Neural progenitor cell (in vitro differentiated cells): ENCODE measurements around the gene MCUB.

ENCODE experiments used
- EZH2 ChIP-seq: fragments of 200-600 bp; sonication (generic); IDR thresholded peaks from 2 replicates; pipeline ENCODE4 v1.6.1; 2017; ENCODE audit warnings: antibody characterized with exemption, mild to moderate bottlenecking, moderate library complexity
- TF ChIP-seq, protein P1 (sequence below): fragments of 200-600 bp; sonication (generic); IDR thresholded peaks from 2 replicates; pipeline ENCODE4 v1.5.1; 2017; ENCODE audit warnings: antibody characterized with exemption, mild to moderate bottlenecking

DNA sequence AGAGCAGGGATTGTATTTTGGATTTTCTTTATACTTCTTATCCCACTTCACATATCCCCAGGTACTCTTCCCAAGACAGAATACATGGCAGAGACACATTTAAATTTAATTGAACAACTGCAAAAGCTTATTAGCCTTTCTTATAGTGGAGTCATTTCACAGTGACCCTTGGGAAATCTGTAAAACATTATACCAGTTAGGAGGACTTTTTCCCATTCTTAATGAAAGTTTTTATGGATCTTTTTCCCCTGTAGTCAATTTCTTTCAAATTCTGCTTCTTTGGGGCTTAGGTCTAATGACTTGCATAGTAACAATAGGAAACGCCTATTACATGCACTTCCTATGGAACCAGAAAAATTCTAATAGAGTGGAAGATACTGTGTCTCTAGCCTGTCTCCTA is 14.6 kb upstream of the MCUB start:
- TF ChIP-seq, protein P1, sequence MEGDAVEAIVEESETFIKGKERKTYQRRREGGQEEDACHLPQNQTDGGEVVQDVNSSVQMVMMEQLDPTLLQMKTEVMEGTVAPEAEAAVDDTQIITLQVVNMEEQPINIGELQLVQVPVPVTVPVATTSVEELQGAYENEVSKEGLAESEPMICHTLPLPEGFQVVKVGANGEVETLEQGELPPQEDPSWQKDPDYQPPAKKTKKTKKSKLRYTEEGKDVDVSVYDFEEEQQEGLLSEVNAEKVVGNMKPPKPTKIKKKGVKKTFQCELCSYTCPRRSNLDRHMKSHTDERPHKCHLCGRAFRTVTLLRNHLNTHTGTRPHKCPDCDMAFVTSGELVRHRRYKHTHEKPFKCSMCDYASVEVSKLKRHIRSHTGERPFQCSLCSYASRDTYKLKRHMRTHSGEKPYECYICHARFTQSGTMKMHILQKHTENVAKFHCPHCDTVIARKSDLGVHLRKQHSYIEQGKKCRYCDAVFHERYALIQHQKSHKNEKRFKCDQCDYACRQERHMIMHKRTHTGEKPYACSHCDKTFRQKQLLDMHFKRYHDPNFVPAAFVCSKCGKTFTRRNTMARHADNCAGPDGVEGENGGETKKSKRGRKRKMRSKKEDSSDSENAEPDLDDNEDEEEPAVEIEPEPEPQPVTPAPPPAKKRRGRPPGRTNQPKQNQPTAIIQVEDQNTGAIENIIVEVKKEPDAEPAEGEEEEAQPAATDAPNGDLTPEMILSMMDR, result no peak
- no peak for TF ChIP-seq EZH2
